GM12874 (cell line): Measurements from ENCODE around the gene HMX3.

Experiments used
- TF ChIP-seq, protein P1 (sequence below): IDR thresholded peaks from 2 replicates; pipeline ENCODE4 v1.5.1; 2011; ENCODE audit warnings: low read depth, mild to moderate bottlenecking, control low read depth, low read length, moderate library complexity; ENCODE audit not compliant: insufficient read depth

The HMX3 gene

DNA sequence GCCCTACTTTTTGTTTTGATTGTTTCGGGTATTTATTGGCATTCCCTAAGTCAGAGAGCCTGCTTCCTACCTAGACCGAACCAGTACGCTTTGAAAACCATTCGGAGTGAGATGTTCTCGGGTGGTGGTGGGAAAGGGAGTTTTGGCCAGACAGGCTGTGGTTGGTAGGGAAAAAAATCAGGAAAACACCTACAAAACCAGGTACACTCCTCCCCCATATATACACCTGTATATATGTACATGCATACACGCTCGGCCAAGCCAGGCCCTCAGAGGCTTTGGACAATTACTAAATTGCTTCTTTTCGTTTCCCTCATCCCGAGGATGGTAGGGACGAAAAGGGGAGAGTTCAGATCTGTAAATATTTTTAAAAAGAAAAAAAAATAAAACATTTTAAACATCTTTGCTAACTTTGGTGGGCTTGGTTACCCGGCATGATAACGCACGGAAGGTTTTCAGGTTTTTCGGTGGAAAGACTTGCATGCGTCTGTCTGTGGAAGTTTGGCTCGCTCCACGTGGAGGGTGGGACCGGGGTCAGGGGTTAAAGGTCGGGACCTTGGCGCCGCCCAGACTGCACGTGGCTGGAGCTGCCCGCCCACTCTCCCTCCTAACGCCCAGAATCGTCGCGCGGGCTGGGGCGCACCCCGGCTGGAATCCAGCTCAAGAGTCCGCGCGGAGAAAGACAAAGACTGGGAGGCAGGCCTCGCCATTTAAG is 14.7 kb downstream of the HMX3 start:
- TF ChIP-seq, protein P1, sequence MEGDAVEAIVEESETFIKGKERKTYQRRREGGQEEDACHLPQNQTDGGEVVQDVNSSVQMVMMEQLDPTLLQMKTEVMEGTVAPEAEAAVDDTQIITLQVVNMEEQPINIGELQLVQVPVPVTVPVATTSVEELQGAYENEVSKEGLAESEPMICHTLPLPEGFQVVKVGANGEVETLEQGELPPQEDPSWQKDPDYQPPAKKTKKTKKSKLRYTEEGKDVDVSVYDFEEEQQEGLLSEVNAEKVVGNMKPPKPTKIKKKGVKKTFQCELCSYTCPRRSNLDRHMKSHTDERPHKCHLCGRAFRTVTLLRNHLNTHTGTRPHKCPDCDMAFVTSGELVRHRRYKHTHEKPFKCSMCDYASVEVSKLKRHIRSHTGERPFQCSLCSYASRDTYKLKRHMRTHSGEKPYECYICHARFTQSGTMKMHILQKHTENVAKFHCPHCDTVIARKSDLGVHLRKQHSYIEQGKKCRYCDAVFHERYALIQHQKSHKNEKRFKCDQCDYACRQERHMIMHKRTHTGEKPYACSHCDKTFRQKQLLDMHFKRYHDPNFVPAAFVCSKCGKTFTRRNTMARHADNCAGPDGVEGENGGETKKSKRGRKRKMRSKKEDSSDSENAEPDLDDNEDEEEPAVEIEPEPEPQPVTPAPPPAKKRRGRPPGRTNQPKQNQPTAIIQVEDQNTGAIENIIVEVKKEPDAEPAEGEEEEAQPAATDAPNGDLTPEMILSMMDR, result no peak

DNA sequence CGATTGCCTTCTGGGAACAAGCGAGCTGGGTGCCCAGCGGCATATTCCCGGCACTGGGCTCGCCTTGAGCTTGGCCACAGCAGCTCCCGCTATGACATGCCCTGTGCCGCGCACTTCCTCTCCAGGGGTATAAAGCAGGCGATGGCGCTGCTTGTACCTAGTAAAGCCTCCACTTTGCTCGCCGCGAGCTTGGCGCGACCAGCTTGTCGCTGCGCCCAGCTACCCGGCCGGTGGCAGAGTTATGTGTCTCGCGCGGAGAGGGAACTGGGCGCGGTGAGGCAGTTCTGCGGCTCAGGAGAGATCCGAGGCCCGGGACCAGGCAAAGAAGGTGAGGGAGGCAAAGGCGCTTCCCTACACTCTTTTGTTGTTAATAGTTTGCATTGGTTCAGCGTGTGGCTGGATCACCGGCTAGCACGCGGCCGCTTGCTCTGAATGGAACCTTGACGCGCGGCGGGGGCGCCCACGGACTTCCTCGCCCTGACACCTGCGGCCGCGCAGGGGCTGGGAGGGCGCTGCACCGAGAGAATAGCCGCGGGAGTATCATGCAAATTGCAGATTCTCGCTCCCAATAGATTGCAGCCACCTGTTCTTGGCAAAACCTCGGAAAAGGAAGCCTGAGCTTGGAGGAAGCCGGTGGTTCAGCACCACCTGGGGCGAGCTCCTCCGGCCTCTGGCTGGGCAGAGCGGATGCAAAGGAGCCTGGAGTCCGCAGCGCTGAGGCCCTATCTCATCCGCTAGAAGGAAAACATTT is 15.4 kb downstream of the HMX3 start:
- TF ChIP-seq, protein P1, result 0 out of 2 replicates have a peak, but pooled peaks have one; percentile 2

DNA sequence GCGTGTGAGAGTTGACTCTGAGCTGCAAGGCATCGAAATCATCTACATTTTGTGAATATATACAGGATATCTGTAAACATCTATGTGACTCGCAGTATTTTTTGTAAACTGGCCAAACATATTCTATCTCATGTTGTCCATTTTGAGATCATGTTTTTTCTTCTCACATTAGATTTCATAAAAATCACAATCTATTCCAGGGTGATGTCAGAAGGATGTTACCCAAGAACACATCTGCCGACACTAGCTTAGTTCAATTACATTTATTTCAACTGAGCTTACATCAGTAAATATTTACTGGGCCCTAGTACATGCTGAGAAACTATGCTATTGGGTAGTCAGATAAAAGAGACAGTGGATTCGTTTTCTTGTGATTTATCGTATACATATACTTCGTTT is 16.0 kb downstream of the HMX3 start:
- TF ChIP-seq, protein P1, result no peak

DNA sequence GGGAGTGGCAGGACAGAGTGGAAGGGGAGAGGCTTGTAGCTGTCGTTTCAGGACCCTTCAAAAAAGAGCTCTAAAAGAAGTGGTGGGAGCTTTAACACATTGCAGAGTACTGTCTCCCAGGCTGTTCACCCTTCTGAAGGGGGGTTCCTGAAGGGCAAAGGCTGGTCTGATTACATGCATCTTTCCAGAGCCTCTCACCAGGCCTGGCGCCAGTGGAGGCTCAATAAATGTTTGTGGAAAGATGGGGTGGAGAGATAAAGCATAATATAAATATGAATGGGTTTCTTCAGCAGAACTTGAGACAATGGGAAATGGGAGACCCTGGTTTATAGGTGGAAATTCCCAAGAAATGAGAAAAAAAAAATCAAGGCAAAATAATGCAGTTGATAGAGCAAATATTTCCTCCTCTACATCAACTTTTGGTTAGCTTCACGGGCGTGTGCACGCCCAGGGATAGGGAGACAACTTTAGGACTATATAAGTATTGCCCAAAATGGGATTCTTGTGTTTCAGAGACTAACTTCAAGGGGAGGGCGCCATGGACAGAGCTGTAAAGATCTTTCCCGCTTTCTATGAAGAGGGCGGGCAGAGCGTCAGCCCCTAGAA is 17.8 kb downstream of the HMX3 start:
- TF ChIP-seq, protein P1, result no peak

DNA sequence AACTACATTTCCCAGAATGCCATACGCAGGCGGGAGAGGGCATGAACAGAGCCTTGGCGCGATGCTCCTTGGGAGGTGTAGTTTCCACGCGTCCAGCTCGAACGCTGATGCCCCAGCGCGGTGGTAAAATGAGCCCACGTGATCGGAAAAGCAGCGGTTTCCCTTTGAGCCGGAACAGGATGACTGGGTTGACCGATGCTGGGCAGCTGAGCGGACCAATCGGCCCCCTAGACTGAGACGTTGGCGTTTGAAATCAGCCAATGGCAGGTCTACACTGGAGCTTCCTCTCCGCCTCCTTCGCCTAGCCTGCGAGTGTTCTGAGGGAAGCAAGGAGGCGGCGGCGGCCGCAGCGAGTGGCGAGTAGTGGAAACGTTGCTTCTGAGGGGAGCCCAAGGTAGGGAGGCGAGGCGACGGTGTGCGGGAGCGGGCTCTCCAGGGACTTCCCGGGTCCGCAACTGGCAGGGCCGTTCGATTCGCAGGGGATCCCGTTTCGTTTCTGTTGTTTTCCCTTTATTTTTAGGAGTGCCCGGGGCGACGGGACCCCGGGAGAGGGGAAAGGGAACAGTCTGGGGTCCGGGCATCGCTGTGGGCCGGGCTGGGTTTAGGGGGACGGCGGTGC is 18.4 kb downstream of the HMX3 start, which contains the start of gene BUB3:
TSS of gene BUB3 (plus strand) at position 311 of the 619 bp plus-strand sequence. CDS start 516 bp downstream, outside the sequence.
- TF ChIP-seq, protein P1, result no peak

DNA sequence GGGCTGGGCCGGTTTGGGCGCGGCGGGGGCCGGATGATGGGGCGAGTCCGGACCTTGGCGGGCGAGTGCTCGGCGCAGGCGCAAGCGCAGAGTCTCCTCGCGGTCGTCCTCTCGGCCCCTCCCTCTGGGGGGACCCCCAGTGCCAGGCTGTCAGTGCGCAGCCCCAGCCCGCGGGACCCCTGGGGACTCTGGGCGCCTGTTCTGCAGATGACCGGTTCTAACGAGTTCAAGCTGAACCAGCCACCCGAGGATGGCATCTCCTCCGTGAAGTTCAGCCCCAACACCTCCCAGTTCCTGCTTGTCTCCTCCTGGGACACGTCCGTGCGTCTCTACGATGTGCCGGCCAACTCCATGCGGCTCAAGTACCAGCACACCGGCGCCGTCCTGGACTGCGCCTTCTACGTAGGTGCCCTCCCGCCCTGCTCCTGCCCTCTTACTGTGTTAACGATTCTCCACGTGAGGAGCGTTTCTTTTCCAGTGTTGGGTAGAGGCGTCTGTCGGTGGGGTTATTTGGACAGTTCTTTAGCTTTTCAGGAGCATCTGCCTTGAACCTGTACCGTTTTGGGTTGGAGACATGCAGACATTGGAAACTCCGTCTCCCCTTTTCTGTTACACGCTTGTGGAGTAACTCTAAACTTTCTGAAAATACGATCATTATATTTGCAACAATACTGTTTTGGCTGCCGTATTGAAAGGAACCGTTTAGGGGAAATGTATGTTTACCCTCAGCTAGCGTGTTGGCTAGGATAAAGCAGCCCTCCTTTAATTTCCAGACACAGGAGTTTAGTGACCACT is 19.1 kb downstream of the HMX3 start:
- TF ChIP-seq, protein P1, result no peak
